ENCODE results near the gene SLC35C1. TPM values are rescaled to one million over a fixed set of nuclear protein-coding genes. Genes with fewer than 3 reads are reported as not detected.

Gene SLC35C1
- total and polyA plus RNA-seq, 2 of the 13 experiments (the other 11 are each of a cell fraction or from before 2014, with no cell fraction given), result 2.9 to 7.0 TPM

- in situ Hi-C loops (cut with HindIII; ENCODE audit: extremely low pct_ligation_motif_present, low pct_unique_long_range_greater_than_20kb) (no loop called here), intact Hi-C loops (cut with micrococcal nuclease; ENCODE audit: unreplicated experiment) (no loop called here)
- POLR2A ChIA-PET, result no interaction called here
- Histone ChIP-seq H3K9me3 (ENCODE audit: low read length) (no peaks in the 10 kb centered on the region), H3K27me3 (ENCODE audit: control insufficient read depth in 1 of 2, insufficient read depth in 2 of 2, low read length in 2 of 2) (peaks cover 0 to 20% of the 10 kb centered on the region in 2 experiments; a peak in 1 of 5 replicates), H3K9ac (ENCODE audit: insufficient read depth, low read depth, low read length) (no peak overlapping the region), H3K4me3 (replicated peaks in 1 of 3; ENCODE audit: insufficient read depth in 1 of 3, low read depth in 2 of 3, low read length in 3 of 3) (no peak overlapping the region), H3K4me1 (ENCODE audit: insufficient read depth, low read length) (peaks cover 30% of the 10 kb centered on the region), H3K4me2 (ENCODE audit: low read depth, low read length) (no peak overlapping the region), H4K20me1 (ENCODE audit: insufficient read depth, low read length) (no peaks in the 10 kb centered on the region), H3K27ac (ENCODE audit: extremely low read length, insufficient read depth, low read length) (no peak overlapping the region), H3K36me3 (replicated peaks in 1 of 2; ENCODE audit: control insufficient read depth in 1 of 2, insufficient read depth in 2 of 2, low read length in 2 of 2) (no peaks in the 10 kb centered on the region), H3K79me2 (ENCODE audit: insufficient read depth, low read length) (peaks cover 10% of the 10 kb centered on the region), H2AFZ (ENCODE audit: low read length) (no peak overlapping the region)
- DNase-seq (ENCODE audit: low spot score) (no peak), ATAC-seq (no peak), FAIRE-seq (no peak)
- WGBS (ENCODE audit: low lambda C conversion rate), result 10% methylated on average over 2 of the region's 2 CpGs
- no TSS peak for BruUV-seq (replicated peaks)
- CTCF ChIA-PET (ENCODE audit: low intra/inter-chr PET ratio, low total read pairs), result no interaction called here
- TF ChIP-seq ZBTB3 (CRISPR knock-in tag; IDR thresholded peaks at IDR 0.05; ENCODE audit: borderline replicate concordance, low read depth) (no peak), SRF (IDR thresholded peaks at IDR 0.05; ENCODE audit: low read depth, low read length) (no peak), MED8 (CRISPR knock-in tag; IDR thresholded peaks at IDR 0.05; ENCODE audit: insufficient replicate concordance) (no peak), ZNF609 (CRISPR knock-in tag; IDR thresholded peaks at IDR 0.05; ENCODE audit: borderline replicate concordance) (no peak), GATAD1 (CRISPR knock-in tag; IDR thresholded peaks at IDR 0.05) (no peak), TBP (CRISPR knock-in tag; IDR thresholded peaks at IDR 0.05) (no peak), ESRRA (CRISPR knock-in tag; IDR thresholded peaks at IDR 0.05; ENCODE audit: low read depth) (no peak), YY1 (IDR thresholded peaks at IDR 0.05; ENCODE audit: insufficient read depth, insufficient replicate concordance, low read depth, low read length) (no peak), ZNF382 (CRISPR knock-in tag; IDR thresholded peaks at IDR 0.05; ENCODE audit: borderline replicate concordance) (no peak), ZNF12 (CRISPR knock-in tag; IDR thresholded peaks at IDR 0.05) (peak; percentile 91), THAP11 (CRISPR knock-in tag; IDR thresholded peaks at IDR 0.05) (peak; percentile 89), ZNF577 (CRISPR knock-in tag; IDR thresholded peaks at IDR 0.05; ENCODE audit: borderline replicate concordance, low read depth) (no peak), HCFC1 (IDR thresholded peaks at IDR 0.05; ENCODE audit: low read depth, low read length) (0 out of 2 replicates have a peak, but pooled peaks have one; percentile 10), PRPF4 (IDR thresholded peaks at IDR 0.05; ENCODE audit: low read depth, low read length, poor library complexity, severe bottlenecking) (no peak), ZNF672 (CRISPR knock-in tag; IDR thresholded peaks at IDR 0.05) (no peak), ZNF143 (CRISPR knock-in tag; IDR thresholded peaks at IDR 0.05) (peak; percentile 66), GLMP (CRISPR knock-in tag; IDR thresholded peaks at IDR 0.05; ENCODE audit: borderline replicate concordance) (no peak), KLF12 (CRISPR knock-in tag; IDR thresholded peaks at IDR 0.05; ENCODE audit: borderline replicate concordance) (no peak)
Measured at GRCh38 chr11:45801723-45802315, 3.1 kb upstream of the SLC35C1 start.

Measured in HepG2 (cell line).